NOMO-1 (cell line): ENCODE data around the gene SLC15A1.
"Not testable (repeated sequence)": the region's sequence is repeated elsewhere in the genome, so short reads cannot be mapped to it uniquely, and the experiment has no call there.

ENCODE experiments used
- DNase-seq, 2 experiments: peaks; one replicate each; lab custom pipeline; 2025; ENCODE audit not compliant: unreplicated experiment in 2 of 2; lab: John Stamatoyannopoulos, UW

Gene SLC15A1

GRCh38 chr13:98755116-98755515 lies 2.6 kb upstream of the SLC15A1 start:
- DNase-seq = no peak

DNA sequence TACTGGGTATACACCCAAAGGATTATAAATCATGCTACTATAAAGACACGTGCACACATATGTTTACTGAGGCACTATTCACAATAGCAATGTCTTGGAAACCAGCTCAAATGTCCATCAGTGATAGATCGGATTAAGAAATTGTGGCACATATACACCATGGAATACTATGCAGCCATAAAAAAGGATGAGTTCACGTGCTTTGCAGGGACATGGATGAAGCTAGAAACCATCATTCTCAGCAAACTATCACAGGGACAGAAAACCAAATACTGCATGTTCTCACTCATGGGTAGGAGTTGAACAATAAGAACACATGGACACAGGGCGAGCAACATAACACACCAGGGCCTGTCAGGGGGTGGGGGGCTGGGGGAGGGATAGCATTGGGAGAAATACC lies 2.0 kb upstream of the SLC15A1 start:
- not testable (repeated sequence) for DNase-seq

DNA sequence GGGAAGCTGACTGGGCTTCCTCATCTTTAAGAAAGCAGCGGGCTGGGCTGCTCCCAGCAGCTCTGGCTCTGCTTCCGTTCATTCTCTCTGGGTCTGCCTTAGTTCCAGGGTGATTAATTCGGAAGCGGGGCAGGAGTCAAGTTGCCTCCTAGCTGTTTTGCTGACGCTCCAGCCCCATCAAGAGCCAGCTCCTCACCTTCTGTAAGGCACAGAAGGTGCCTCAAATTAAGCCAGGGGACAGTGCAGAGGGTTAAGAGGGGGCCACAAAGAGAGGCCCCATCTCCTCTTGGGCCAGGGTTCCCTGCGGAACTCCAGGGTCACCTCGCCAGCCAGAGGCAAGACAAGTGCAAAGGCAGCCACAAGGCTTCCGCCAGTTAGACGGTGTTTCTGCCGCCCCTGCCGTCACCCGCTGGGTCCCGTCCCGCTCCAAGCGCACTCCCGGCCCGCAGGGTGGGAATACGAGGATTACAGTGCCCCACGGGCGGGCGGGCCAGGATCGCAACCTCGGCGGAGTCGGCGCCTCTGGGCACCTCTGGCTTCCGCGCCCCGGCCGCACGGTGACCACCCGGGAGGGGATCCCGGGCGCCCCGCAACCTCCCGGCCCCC lies 508 bp downstream of the SLC15A1 start:
- DNase-seq = no peak

DNA sequence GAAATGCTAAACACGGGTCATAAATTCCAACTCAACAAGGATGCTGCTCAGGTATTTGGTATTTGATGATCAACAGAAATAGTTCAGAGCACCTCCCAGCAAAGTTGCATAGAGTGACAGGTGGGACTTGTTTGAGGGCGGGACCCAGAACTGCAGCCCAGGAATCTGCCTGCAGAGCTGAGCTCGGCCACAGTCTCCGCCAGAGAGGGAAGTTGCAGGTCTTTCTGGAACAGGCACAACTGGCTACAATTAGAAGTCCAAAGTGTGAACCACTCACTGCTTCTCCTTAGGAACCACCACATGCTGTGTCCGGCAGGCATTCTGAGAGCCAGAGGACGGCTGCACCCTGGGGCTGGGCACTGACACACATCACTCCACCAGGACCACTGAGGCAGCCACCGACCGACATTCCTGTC lies 1.1 kb downstream of the SLC15A1 start:
- peak in 1 of 2 experiments; percentile 9 for DNase-seq

DNA sequence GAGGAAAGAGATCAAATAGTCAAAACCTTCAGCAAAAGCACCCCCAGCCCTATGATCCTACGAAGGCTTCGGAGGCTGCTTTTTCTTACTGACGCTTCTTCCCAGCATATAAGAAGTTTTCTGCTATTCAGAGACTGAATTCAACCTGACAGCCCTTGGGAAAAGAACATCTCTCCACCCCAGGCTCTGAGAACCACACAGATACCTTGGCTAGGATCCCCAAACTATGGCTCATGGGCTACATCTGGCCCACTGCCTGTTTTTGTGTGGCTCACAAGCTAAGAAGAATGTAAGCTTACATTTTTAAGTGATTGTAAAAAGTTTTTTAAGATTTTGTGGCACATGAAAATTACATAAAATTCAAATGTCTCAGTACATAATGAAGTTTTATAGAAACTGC lies 3.0 kb downstream of the SLC15A1 start:
- DNase-seq = no peak

DNA sequence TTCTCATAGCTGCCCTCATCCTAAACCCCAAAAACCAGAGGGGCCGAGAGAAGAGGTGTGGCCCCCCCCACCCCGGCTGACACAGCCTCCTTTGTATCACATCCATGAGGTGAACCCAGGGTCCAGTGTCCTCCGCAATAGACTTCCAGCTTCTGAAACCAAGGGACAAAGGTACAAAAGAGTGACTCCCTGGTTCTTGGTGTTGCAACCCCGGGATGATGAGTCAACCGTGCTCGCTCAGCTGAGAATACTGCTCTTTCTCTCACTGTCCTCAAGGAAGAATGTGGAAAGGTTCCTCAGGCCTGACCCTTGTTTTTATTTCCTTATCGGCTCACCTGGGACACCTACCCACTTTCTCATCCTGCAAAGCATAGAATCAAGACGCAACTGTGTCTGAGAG lies 5.5 kb downstream of the SLC15A1 start:
- no peak for DNase-seq

GRCh38 chr13:98743377-98743776 lies 9.1 kb downstream of the SLC15A1 start:
- DNase-seq = no peak

DNA sequence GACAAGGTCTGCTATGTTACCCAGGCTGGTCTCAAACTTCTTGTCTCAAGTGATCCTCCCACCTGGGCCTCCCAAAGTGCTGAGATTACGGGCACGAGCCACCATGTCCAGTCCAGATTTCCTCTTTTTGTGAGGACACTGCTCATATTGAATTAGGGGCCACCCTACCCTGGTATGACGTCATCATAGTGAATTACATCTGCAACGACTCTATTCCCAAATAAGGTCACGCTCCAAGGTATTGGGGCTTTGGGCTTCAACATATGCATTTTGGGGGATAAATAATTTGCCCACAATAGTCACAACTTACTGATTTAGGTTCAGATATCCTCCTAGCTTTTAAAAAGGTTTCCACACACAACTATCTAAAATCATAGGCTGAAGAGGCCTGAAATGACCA lies 9.5 kb downstream of the SLC15A1 start:
- no peak for DNase-seq

DNA sequence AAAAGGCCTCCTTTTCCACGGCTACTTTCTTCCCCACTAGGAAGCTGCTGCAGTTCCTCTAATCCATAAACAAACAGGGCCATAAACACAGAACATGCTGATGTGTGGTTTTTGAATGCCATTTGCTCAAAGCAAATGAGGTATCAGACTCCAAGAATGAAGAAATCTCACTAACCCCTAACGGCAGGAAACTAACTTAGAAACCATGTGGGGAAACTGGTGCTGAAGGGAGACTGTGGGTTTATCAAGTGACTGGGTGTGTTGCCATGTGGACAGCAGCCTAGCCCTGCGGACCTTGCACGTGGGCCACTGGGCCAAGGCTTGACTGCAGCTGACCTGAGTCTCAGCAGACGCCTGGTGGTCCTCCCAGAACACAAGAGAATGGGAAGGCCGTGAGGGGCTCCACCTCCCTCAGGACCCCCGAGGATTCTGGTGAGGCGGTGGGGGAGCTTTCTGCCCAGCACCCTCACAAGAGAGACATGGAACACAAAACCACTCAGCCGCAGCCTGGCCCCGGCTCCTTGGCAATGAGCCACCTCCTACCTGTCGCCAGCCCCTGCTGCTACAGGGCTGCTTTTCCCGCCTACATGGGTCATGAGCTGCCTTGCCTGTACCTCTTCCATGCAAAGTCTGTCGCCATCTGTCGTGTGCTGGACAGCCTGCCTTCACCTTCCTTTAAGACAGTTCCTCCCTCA lies 10.6 kb downstream of the SLC15A1 start:
- peak; percentile 11 to 17 for DNase-seq

DNA sequence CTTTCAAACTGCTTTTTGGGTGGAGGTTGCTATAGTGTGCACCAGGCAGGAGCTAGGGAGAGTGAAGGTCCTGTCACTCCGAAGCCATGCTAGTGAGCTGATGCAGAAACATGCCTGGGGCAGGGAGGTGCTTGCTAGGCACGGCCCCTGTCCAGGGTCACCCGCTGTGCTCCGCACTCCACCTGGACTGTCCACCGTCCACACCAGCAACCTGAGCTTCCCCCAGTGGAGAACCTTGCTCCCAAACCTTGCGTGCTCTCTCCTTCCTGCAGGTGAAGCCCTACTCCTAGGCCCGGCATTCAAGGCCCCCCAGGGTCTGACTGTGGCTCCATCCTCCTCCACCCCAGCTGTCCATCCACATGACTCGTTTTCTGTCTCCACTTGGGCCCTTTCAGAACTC lies 12.3 kb downstream of the SLC15A1 start:
- no peak for DNase-seq

GRCh38 chr13:98738993-98739392 lies 13.5 kb downstream of the SLC15A1 start:
- DNase-seq = no peak

- no peak for DNase-seq
Observed at GRCh38 chr13:98738213-98738612, 14.3 kb downstream of the SLC15A1 start.

- DNase-seq = no peak
Observed at GRCh38 chr13:98731925-98732324, 20.5 kb downstream of the SLC15A1 start.

DNA sequence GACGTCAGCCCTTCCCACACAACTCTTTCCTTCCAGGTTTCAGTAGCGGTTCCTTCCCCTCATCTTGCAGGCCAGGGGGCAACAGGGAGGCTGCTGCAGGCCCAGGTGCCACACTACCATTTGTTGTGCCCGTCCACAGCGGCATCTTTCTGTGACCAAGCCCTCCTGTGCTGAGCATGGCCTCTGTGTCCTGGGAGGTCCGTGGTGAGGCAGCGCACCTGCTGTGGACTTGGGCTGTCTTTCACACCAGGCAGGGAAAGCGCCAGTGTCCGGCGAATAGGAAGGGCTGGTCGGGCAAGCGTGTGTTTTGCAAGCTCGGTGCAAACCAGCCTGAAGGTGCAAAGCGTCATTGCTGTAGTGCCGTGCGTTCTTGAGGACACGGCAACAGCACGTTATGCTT lies 21.4 kb downstream of the SLC15A1 start:
- no peak for DNase-seq

GRCh38 chr13:98730441-98730840 lies 22.0 kb downstream of the SLC15A1 start:
- DNase-seq = no peak

GRCh38 chr13:98729658-98730057 lies 22.8 kb downstream of the SLC15A1 start:
- DNase-seq = no peak

- no peak for DNase-seq
Observed at GRCh38 chr13:98722958-98723357, 29.5 kb downstream of the SLC15A1 start.

DNA sequence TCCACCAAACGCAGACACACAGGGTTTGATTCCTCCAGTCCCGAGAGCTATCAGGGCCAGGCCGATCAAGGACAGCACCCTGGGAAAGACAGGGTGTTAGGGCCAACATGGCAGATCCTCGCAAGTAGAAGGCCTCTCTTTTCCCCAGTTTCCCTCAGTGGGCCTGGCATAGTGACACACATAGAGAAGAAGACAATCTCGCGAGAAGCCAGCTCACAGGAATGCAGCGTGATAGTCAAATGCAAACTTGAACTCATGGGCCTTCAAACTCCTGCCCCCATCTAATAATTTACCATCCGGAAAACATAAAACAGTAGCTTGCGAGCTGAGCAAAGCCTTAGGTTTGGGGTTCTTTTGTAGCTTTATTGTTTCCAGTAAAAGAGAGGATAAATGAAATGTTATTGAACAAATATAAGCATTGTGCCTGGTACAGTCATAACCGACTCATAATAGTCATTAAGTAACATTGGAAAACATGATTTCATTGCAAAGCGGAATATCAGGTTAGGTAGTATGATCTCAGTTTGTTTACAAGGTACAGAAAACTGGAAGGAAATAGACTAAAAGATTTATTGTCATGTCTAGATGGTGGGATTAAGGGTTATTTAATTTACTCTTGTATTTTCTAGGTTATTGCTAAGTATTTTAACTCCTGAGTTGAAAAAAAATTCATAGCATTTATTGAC lies 30.5 kb downstream of the SLC15A1 start:
- DNase-seq = no peak

GRCh38 chr13:98719527-98720250 lies 32.8 kb downstream of the SLC15A1 start:
- DNase-seq = no peak

- no peak for DNase-seq
Observed at GRCh38 chr13:98717891-98718290, 34.6 kb downstream of the SLC15A1 start.

DNA sequence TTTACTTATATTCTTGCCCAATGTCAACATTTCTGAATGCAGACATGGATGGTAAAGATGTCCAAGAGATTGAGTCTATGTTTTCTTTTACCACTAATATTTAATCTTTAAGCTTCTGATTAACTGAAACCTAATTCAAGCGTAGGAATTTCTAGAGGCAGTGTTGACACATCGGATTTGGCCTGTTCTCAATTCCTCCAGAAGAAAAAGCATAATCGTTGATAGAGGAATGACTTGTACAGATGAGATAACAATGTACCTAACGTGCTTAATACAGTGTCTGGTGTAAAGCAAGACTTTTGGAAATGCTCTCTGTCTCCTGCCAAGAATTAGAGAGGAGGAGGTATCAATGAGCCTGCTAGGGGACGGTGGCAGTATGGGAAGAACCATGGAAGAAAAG lies 35.2 kb downstream of the SLC15A1 start:
- DNase-seq = no peak
